ENCODE measurements around the gene ELMO1.

GRCh38 chr7:37068038-37068437 lies 380.6 kb downstream of the ELMO1 start:
- TF ChIP-seq, protein P1, sequence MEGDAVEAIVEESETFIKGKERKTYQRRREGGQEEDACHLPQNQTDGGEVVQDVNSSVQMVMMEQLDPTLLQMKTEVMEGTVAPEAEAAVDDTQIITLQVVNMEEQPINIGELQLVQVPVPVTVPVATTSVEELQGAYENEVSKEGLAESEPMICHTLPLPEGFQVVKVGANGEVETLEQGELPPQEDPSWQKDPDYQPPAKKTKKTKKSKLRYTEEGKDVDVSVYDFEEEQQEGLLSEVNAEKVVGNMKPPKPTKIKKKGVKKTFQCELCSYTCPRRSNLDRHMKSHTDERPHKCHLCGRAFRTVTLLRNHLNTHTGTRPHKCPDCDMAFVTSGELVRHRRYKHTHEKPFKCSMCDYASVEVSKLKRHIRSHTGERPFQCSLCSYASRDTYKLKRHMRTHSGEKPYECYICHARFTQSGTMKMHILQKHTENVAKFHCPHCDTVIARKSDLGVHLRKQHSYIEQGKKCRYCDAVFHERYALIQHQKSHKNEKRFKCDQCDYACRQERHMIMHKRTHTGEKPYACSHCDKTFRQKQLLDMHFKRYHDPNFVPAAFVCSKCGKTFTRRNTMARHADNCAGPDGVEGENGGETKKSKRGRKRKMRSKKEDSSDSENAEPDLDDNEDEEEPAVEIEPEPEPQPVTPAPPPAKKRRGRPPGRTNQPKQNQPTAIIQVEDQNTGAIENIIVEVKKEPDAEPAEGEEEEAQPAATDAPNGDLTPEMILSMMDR (IDR thresholded peaks at IDR 0.05) = no peak
- no peak for TF ChIP-seq ZFX (IDR thresholded peaks at IDR 0.05; ENCODE audit: borderline replicate concordance)

Measured in 22Rv1 (cell line).